Ishikawa (cell line): ENCODE measurements around the gene MAGEB4.

Experiments
- CEBPB ChIP-seq: IDR thresholded peaks from 2 replicates; pipeline ENCODE4 v1.6.1; 2012
- CREB1 ChIP-seq: IDR thresholded peaks from 2 replicates; pipeline ENCODE4 v1.6.1; 2012; ENCODE audit warnings: low read depth
- EGR1 ChIP-seq: IDR thresholded peaks from 2 replicates; pipeline ENCODE4 v1.6.1; 2012
- EP300 ChIP-seq: IDR thresholded peaks from 2 replicates; pipeline ENCODE4 v1.6.1; 2012; ENCODE audit warnings: borderline replicate concordance
- FOXM1 ChIP-seq: IDR thresholded peaks from 2 replicates; pipeline ENCODE4 v1.6.1; 2012; ENCODE audit warnings: low read depth, borderline replicate concordance
- RAD21 ChIP-seq: IDR thresholded peaks from 2 replicates; pipeline ENCODE4 v1.6.1; 2012; ENCODE audit warnings: low read depth
- TAF1 ChIP-seq: IDR thresholded peaks from 2 replicates; pipeline ENCODE4 v1.6.1; 2012; ENCODE audit warnings: low read depth, mild to moderate bottlenecking
- TCF12 ChIP-seq: IDR thresholded peaks from 2 replicates; pipeline ENCODE4 v1.6.1; 2012; ENCODE audit warnings: low read depth
- TEAD4 ChIP-seq: IDR thresholded peaks from 2 replicates; pipeline ENCODE4 v1.6.1; 2012
- YY1 ChIP-seq: IDR thresholded peaks from 2 replicates; pipeline ENCODE4 v1.6.1; 2012; ENCODE audit warnings: low read depth
- ZBTB7A ChIP-seq: IDR thresholded peaks from 2 replicates; pipeline ENCODE4 v1.6.1; 2012; ENCODE audit warnings: low read depth
- TF ChIP-seq, protein P1 (sequence below): IDR thresholded peaks from 2 replicates; pipeline ENCODE4 v1.6.1; 2012; ENCODE audit warnings: low read depth, mild to moderate bottlenecking
- TF ChIP-seq, protein P2 (sequence below): IDR thresholded peaks from 2 replicates; pipeline ENCODE4 v1.6.1; 2012
- TF ChIP-seq, protein P3 (sequence below): IDR thresholded peaks from 2 replicates; pipeline ENCODE4 v1.6.1; 2012

DNA sequence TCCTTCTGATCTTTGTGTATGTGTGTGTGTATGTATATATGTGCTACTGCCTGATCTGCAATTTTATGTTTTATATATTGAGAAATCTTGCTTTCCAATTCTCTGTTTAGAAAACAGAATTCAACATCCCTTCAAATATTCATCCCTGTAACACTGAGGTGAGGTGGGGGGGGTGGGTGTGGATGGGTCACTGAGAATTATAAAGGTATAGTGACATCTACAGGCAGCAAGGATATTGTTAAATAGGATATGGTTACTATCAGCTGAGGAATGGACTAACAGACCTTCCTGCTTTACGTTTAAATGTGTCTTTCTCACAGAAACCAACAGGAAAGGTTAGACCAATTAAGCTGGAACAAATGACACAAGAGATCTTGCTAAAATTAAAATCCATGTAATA lies 45.5 kb upstream of the MAGEB4 start:
- TF ChIP-seq YY1 (no peak), TAF1 (no peak), CREB1 (no peak), TCF12 (no peak), ZBTB7A (no peak), FOXM1 (no peak), EP300 (no peak), CEBPB (no peak), EGR1 (no peak), TEAD4 (no peak), RAD21 (peak; percentile 44; the same call in 1 of the 2 replicates)
- TF ChIP-seq, protein P1, sequence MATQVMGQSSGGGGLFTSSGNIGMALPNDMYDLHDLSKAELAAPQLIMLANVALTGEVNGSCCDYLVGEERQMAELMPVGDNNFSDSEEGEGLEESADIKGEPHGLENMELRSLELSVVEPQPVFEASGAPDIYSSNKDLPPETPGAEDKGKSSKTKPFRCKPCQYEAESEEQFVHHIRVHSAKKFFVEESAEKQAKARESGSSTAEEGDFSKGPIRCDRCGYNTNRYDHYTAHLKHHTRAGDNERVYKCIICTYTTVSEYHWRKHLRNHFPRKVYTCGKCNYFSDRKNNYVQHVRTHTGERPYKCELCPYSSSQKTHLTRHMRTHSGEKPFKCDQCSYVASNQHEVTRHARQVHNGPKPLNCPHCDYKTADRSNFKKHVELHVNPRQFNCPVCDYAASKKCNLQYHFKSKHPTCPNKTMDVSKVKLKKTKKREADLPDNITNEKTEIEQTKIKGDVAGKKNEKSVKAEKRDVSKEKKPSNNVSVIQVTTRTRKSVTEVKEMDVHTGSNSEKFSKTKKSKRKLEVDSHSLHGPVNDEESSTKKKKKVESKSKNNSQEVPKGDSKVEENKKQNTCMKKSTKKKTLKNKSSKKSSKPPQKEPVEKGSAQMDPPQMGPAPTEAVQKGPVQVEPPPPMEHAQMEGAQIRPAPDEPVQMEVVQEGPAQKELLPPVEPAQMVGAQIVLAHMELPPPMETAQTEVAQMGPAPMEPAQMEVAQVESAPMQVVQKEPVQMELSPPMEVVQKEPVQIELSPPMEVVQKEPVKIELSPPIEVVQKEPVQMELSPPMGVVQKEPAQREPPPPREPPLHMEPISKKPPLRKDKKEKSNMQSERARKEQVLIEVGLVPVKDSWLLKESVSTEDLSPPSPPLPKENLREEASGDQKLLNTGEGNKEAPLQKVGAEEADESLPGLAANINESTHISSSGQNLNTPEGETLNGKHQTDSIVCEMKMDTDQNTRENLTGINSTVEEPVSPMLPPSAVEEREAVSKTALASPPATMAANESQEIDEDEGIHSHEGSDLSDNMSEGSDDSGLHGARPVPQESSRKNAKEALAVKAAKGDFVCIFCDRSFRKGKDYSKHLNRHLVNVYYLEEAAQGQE: no peak
- TF ChIP-seq, protein P2, sequence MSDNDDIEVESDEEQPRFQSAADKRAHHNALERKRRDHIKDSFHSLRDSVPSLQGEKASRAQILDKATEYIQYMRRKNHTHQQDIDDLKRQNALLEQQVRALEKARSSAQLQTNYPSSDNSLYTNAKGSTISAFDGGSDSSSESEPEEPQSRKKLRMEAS: no peak
- TF ChIP-seq, protein P3, sequence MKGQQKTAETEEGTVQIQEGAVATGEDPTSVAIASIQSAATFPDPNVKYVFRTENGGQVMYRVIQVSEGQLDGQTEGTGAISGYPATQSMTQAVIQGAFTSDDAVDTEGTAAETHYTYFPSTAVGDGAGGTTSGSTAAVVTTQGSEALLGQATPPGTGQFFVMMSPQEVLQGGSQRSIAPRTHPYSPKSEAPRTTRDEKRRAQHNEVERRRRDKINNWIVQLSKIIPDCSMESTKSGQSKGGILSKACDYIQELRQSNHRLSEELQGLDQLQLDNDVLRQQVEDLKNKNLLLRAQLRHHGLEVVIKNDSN: no peak
